Measurements from ENCODE around the gene ARHGAP11B.
"Not testable (repeated sequence)": the region's sequence is repeated elsewhere in the genome, so short reads cannot be mapped to it uniquely, and the experiment has no call there.

The ARHGAP11B gene
- long read RNA-seq, partial matches to known transcripts, result 2 of 3 reads
- long read RNA-seq, other reads (novel, unspliced or antisense), result 1 of 3 reads

- not testable (repeated sequence) for H3K36me3 Mint-ChIP-seq (ENCODE audit: unreplicated experiment); H3K9me3 Mint-ChIP-seq (ENCODE audit: unreplicated experiment); H3K27me3 Mint-ChIP-seq (ENCODE audit: unreplicated experiment)
- H3K4me3 Mint-ChIP-seq (ENCODE audit: unreplicated experiment), result peak within 1 kb of the TSS; percentile 99
- DNase-seq (ENCODE audit: extremely low spot score, unreplicated experiment), result peak; percentile 97
- peak within 1 kb of the TSS; percentile 99 for H3K27ac Mint-ChIP-seq (ENCODE audit: unreplicated experiment)
- peaks cover 25% of the 10 kb centered on the region for H3K4me1 Mint-ChIP-seq (ENCODE audit: unreplicated experiment)
Measured at GRCh38 chr15:30625436-30626193, at the start of gene ARHGAP11B. ARHGAP11B (plus strand) TSS chr15:30626128.

GRCh38 chr15:30579394-30579970, 46.4 kb upstream of the ARHGAP11B start:
- H3K4me1 Mint-ChIP-seq (ENCODE audit: unreplicated experiment); H3K27ac Mint-ChIP-seq (ENCODE audit: unreplicated experiment); DNase-seq (ENCODE audit: extremely low spot score, unreplicated experiment); H3K36me3 Mint-ChIP-seq (ENCODE audit: unreplicated experiment); H3K4me3 Mint-ChIP-seq (ENCODE audit: unreplicated experiment); H3K9me3 Mint-ChIP-seq (ENCODE audit: unreplicated experiment); H3K27me3 Mint-ChIP-seq (ENCODE audit: unreplicated experiment): not testable (repeated sequence)

- not testable (repeated sequence) for H3K4me1 Mint-ChIP-seq (ENCODE audit: unreplicated experiment); H3K4me3 Mint-ChIP-seq (ENCODE audit: unreplicated experiment); DNase-seq (ENCODE audit: extremely low spot score, unreplicated experiment); H3K27ac Mint-ChIP-seq (ENCODE audit: unreplicated experiment); H3K36me3 Mint-ChIP-seq (ENCODE audit: unreplicated experiment); H3K9me3 Mint-ChIP-seq (ENCODE audit: unreplicated experiment); H3K27me3 Mint-ChIP-seq (ENCODE audit: unreplicated experiment)
Measured at GRCh38 chr15:30580716-30581115, 45.2 kb upstream of the ARHGAP11B start.

- TF ChIP-seq CTCF (IDR thresholded peaks at IDR 0.05), result peak; percentile 41
- not testable (repeated sequence) for H3K4me1 Mint-ChIP-seq (ENCODE audit: unreplicated experiment); H3K27ac Mint-ChIP-seq (ENCODE audit: unreplicated experiment); H3K4me3 Mint-ChIP-seq (ENCODE audit: unreplicated experiment); H3K36me3 Mint-ChIP-seq (ENCODE audit: unreplicated experiment); H3K9me3 Mint-ChIP-seq (ENCODE audit: unreplicated experiment); DNase-seq (ENCODE audit: extremely low spot score, unreplicated experiment); H3K27me3 Mint-ChIP-seq (ENCODE audit: unreplicated experiment)
Measured at GRCh38 chr15:30598953-30599352, 27.0 kb upstream of the ARHGAP11B start.

- not testable (repeated sequence) for H3K9me3 Mint-ChIP-seq (ENCODE audit: unreplicated experiment); H3K4me1 Mint-ChIP-seq (ENCODE audit: unreplicated experiment); H3K27me3 Mint-ChIP-seq (ENCODE audit: unreplicated experiment); H3K4me3 Mint-ChIP-seq (ENCODE audit: unreplicated experiment); H3K36me3 Mint-ChIP-seq (ENCODE audit: unreplicated experiment); H3K27ac Mint-ChIP-seq (ENCODE audit: unreplicated experiment); DNase-seq (ENCODE audit: extremely low spot score, unreplicated experiment)
Measured at GRCh38 chr15:30603796-30604195, 22.1 kb upstream of the ARHGAP11B start, which contains the start of gene GOLGA8H. GOLGA8H (plus strand) TSS chr15:30604028; CDS start chr15:30604126, 98 bp downstream.

- H3K4me3 Mint-ChIP-seq (ENCODE audit: unreplicated experiment); H3K27ac Mint-ChIP-seq (ENCODE audit: unreplicated experiment); H3K27me3 Mint-ChIP-seq (ENCODE audit: unreplicated experiment): not testable (repeated sequence)
Measured at GRCh38 chr15:30612271-30612670, 13.7 kb upstream of the ARHGAP11B start.

GRCh38 chr15:30621342-30621741, 4.6 kb upstream of the ARHGAP11B start:
- not testable (repeated sequence) for H3K9me3 Mint-ChIP-seq (ENCODE audit: unreplicated experiment); H3K36me3 Mint-ChIP-seq (ENCODE audit: unreplicated experiment); H3K4me3 Mint-ChIP-seq (ENCODE audit: unreplicated experiment); H3K4me1 Mint-ChIP-seq (ENCODE audit: unreplicated experiment); DNase-seq (ENCODE audit: extremely low spot score, unreplicated experiment); H3K27ac Mint-ChIP-seq (ENCODE audit: unreplicated experiment); H3K27me3 Mint-ChIP-seq (ENCODE audit: unreplicated experiment)
- TF ChIP-seq CTCF (IDR thresholded peaks at IDR 0.05), result peak; percentile 51

More at GRCh38 chr15:30612271-30612670, 13.7 kb upstream of the ARHGAP11B start:
- H3K4me1 Mint-ChIP-seq (ENCODE audit: unreplicated experiment); H3K36me3 Mint-ChIP-seq (ENCODE audit: unreplicated experiment); DNase-seq (ENCODE audit: extremely low spot score, unreplicated experiment); H3K9me3 Mint-ChIP-seq (ENCODE audit: unreplicated experiment): not testable (repeated sequence)

- not testable (repeated sequence) for DNase-seq (ENCODE audit: extremely low spot score, unreplicated experiment); H3K27me3 Mint-ChIP-seq (ENCODE audit: unreplicated experiment)
Measured at GRCh38 chr15:30626194-30626565, 252 bp downstream of the ARHGAP11B start.

GRCh38 chr15:30626632-30627031, 704 bp downstream of the ARHGAP11B start:
- H3K27me3 Mint-ChIP-seq (ENCODE audit: unreplicated experiment); H3K9me3 Mint-ChIP-seq (ENCODE audit: unreplicated experiment); H3K36me3 Mint-ChIP-seq (ENCODE audit: unreplicated experiment); DNase-seq (ENCODE audit: extremely low spot score, unreplicated experiment): not testable (repeated sequence)
- Mint-ChIP-seq H3K27ac (ENCODE audit: unreplicated experiment) (peak overlapping the region; percentile 99), H3K4me1 (ENCODE audit: unreplicated experiment) (peaks cover 25% of the 10 kb centered on the region), H3K4me3 (ENCODE audit: unreplicated experiment) (peak overlapping the region; percentile 99)

More at GRCh38 chr15:30626194-30626565, 252 bp downstream of the ARHGAP11B start:
- peak overlapping the region; percentile 99 for H3K4me3 Mint-ChIP-seq (ENCODE audit: unreplicated experiment)
- not testable (repeated sequence) for H3K36me3 Mint-ChIP-seq (ENCODE audit: unreplicated experiment); H3K9me3 Mint-ChIP-seq (ENCODE audit: unreplicated experiment)
- peak overlapping the region; percentile 99 for H3K27ac Mint-ChIP-seq (ENCODE audit: unreplicated experiment)
- H3K4me1 Mint-ChIP-seq (ENCODE audit: unreplicated experiment), result peaks cover 27% of the 10 kb centered on the region

Data from osteocyte (in vitro differentiated cells).